GM21786 (cell line): Measurements from ENCODE around the gene LAGE3.

Experiments
- ATAC-seq: cut with Tn5 transposase; IDR thresholded peaks from one replicate; pipeline ENCODE4 v1.9.1; 2021; ENCODE audit not compliant: unreplicated experiment

LAGE3 gene

GRCh38 chrX:154436983-154437752 lies 41.9 kb downstream of the LAGE3 start, which contains the start of gene GDI1:
Gene GDI1, plus strand, starts transcription at chrX:154437154. Its CDS starts 101 bp downstream, at chrX:154437255.
- peak; percentile 36 for ATAC-seq

GRCh38 chrX:154436374-154436982 lies 42.6 kb downstream of the LAGE3 start:
- ATAC-seq: peak; percentile 61

GRCh38 chrX:154435171-154435733 lies 43.8 kb downstream of the LAGE3 start:
- ATAC-seq: no peak

GRCh38 chrX:154434394-154435168 lies 44.5 kb downstream of the LAGE3 start:
- no peak for ATAC-seq

- no peak for ATAC-seq
Measured at GRCh38 chrX:154433605-154434004, 45.5 kb downstream of the LAGE3 start.

- no peak for ATAC-seq
Measured at GRCh38 chrX:154432210-154432609, 46.9 kb downstream of the LAGE3 start.

GRCh38 chrX:154431341-154431740 lies 47.7 kb downstream of the LAGE3 start:
- no peak for ATAC-seq

- ATAC-seq: no peak
Measured at GRCh38 chrX:154430916-154431315, 48.2 kb downstream of the LAGE3 start.

- ATAC-seq: no peak
Measured at GRCh38 chrX:154430479-154430878, 48.6 kb downstream of the LAGE3 start.

- no peak for ATAC-seq
Measured at GRCh38 chrX:154429711-154430110, 49.4 kb downstream of the LAGE3 start.

GRCh38 chrX:154428176-154429171 lies 50.6 kb downstream of the LAGE3 start, which contains the start of gene ATP6AP1:
Gene ATP6AP1, plus strand, starts transcription at chrX:154428677. Its CDS starts 16 bp downstream, at chrX:154428693.
- peak; percentile 97 for ATAC-seq
